Fibroblast of the aortic adventitia (primary cell): ENCODE data around the gene AFM. TPM values are rescaled to one million over a fixed set of nuclear protein-coding genes. Genes with fewer than 3 reads are reported as not detected.

ENCODE experiments used
- DNase-seq: peaks from one replicate; pipeline ENCODE4 v3.0.0-alpha.2; 2010; ENCODE audit warnings: low read depth
- H3K4me3 ChIP-seq: 2 replicates; pipeline ENCODE4 v1.5.1; 2011; ENCODE audit warnings: low read depth, mild to moderate bottlenecking, control low read depth, low read length, moderate library complexity
- CTCF ChIP-seq: IDR thresholded peaks from 2 replicates; pipeline ENCODE4 v1.5.1; 2011; ENCODE audit warnings: mild to moderate bottlenecking, low read length, control low read depth, inconsistent platforms; ENCODE audit not compliant: insufficient read depth
- total RNA-seq: library from RNA; depleted of rRNA; stranded (reverse); fragments of >200 nt; gene quantifications from 2 replicates; pipeline ENCODE4 v1.2.3, GENCODE V29; 2012; ENCODE audit warnings: low replicate concordance

The AFM gene
- total RNA-seq, 1 donor, result not detected

- no peak overlapping the region for H3K4me3 ChIP-seq
- TF ChIP-seq CTCF, result no peak
- no peak for DNase-seq
Measured at GRCh38 chr4:73453701-73454005, 27.9 kb upstream of the AFM start.

GRCh38 chr4:73454920-73455319 lies 26.6 kb upstream of the AFM start:
- TF ChIP-seq CTCF, result no peak
- H3K4me3 ChIP-seq, result no peak overlapping the region
- no peak for DNase-seq

- DNase-seq, result no peak
- H3K4me3 ChIP-seq, result no peak overlapping the region
- no peak for TF ChIP-seq CTCF
Measured at GRCh38 chr4:73456177-73457022, 25.1 kb upstream of the AFM start.

DNA sequence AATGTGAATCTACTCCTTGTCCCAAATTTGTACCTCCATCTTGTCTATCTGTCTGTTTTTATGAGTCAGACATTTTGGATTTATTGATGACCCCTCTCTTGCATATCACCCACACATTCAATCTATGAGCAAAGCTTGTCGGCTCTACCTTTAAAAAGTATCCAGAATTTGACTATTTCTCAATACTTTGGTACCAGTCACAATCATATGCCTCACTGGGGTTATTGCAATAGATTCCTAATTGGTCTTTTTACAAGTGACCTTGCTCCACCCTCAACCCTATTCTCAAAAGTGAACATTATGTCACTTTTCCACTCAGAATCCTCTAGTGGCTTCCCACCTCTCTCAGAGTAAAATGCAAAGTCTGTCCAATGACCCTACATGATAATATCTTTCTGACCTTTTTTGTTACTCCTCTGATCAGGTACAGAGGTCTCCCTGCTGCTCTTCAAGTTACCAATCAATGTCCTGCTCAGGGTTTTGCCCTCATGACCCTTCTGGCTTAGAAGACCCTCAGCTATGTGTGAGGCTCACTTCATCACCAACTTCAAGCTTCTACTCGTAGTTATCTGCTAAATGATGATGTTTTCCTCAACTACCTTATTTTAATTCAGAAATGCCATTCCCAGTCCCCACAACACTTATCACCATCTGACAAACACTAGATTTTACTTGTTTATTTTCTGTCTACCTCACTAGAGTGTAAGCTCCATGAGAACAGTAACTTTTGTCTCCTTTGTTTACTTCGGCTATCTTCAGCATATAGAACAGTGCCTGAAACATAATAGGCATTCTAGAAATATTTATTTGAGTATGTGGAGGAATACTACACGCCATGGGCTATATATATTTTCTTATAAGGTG lies 23.1 kb upstream of the AFM start:
- no peak for TF ChIP-seq CTCF
- no peak for DNase-seq
- no peak overlapping the region for H3K4me3 ChIP-seq

- H3K4me3 ChIP-seq, result no peak overlapping the region
- no peak for DNase-seq
- no peak for TF ChIP-seq CTCF
Measured at GRCh38 chr4:73459048-73459421, 22.5 kb upstream of the AFM start.

DNA sequence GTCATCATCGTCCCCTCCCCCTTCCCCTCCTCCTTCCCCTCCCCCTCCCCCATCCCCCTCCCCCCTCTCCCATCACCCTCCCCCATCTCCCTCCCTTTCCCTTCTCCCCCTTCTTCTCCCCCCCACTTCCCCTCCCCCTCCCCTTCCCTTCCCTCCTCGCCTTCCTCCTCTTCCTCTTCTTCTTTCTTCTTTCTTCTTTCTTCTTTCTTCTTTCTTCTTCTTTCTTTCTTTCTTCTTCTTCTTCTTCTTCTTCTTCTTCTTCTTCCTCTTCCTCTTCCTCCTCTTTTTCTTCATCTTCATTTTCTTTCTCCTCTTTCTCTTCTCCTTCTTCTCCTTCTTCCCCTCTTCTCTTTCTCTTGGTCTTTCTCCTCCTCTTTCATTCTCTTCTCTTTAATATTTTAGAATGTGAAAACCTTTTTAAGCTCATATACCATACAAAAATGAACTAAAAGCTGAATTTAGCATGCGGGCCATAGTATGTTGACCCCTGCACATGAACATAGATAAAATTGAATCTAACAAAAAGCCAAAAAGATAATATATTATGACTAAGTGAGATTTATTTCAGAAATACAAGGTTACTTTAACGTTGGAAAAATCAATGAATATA lies 20.5 kb upstream of the AFM start:
- no peak for TF ChIP-seq CTCF
- no peak overlapping the region for H3K4me3 ChIP-seq
- DNase-seq, result no peak
